ENCODE measurements around the gene HSF5. TPM values are rescaled to one million over a fixed set of nuclear protein-coding genes. Genes with fewer than 3 reads are reported as not detected.

HSF5 gene
- polyA plus RNA-seq, 1 experiment: not detected

GRCh38 chr17:58527949-58528348, 39.7 kb upstream of the HSF5 start:
- CTCF ChIA-PET: interaction anchor here (0.9 to 2.8 kb wide), 3 partner anchors 9 to 104 kb away, joined by 3 to 10 read pairs (median 5); no protein-coding TSS in a partner anchor
- POLR2A ChIA-PET: no interaction called here
- no peak for DNase-seq (ENCODE audit: low read depth, low spot score)
- H3K4me3 ChIP-seq (ENCODE audit: low read depth, low read length): no peak overlapping the region
- H3K27ac ChIP-seq (ENCODE audit: low read depth, low read length): no peak overlapping the region
- TF ChIP-seq, protein P1, sequence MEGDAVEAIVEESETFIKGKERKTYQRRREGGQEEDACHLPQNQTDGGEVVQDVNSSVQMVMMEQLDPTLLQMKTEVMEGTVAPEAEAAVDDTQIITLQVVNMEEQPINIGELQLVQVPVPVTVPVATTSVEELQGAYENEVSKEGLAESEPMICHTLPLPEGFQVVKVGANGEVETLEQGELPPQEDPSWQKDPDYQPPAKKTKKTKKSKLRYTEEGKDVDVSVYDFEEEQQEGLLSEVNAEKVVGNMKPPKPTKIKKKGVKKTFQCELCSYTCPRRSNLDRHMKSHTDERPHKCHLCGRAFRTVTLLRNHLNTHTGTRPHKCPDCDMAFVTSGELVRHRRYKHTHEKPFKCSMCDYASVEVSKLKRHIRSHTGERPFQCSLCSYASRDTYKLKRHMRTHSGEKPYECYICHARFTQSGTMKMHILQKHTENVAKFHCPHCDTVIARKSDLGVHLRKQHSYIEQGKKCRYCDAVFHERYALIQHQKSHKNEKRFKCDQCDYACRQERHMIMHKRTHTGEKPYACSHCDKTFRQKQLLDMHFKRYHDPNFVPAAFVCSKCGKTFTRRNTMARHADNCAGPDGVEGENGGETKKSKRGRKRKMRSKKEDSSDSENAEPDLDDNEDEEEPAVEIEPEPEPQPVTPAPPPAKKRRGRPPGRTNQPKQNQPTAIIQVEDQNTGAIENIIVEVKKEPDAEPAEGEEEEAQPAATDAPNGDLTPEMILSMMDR (IDR thresholded peaks at IDR 0.05; ENCODE audit: low read depth, low read length): no peak
- H3K9me3 ChIP-seq (ENCODE audit: control insufficient read depth, insufficient read depth, low read length): no peaks in the 10 kb centered on the region
- peaks cover 9% of the 10 kb centered on the region for H3K27me3 ChIP-seq (ENCODE audit: control insufficient read depth, insufficient read depth, low read length)

- no peaks in the 10 kb centered on the region for H3K9me3 ChIP-seq (ENCODE audit: control insufficient read depth, insufficient read depth, low read length)
- POLR2A ChIA-PET: no interaction called here
- TF ChIP-seq, protein P1 (IDR thresholded peaks at IDR 0.05; ENCODE audit: low read depth, low read length): peak; percentile 23; the same call in 1 of the 2 replicates
- peaks cover 4% of the 10 kb centered on the region for H3K27me3 ChIP-seq (ENCODE audit: control insufficient read depth, insufficient read depth, low read length)
- CTCF ChIA-PET: interaction anchor here (0.9 to 2.8 kb wide), 3 partner anchors 9 to 105 kb away, joined by 3 to 10 read pairs (median 5); no protein-coding TSS in a partner anchor
- no peak for DNase-seq (ENCODE audit: low read depth, low spot score)
- no peak overlapping the region for H3K27ac ChIP-seq (ENCODE audit: low read depth, low read length)
- H3K4me3 ChIP-seq (ENCODE audit: low read depth, low read length): no peak overlapping the region
Measured at GRCh38 chr17:58527306-58527705, 39.1 kb upstream of the HSF5 start.

GRCh38 chr17:58525239-58525638, 37.0 kb upstream of the HSF5 start:
- H3K9me3 ChIP-seq (ENCODE audit: control insufficient read depth, insufficient read depth, low read length): no peaks in the 10 kb centered on the region
- peak overlapping the region; percentile 70 for H3K27ac ChIP-seq (ENCODE audit: low read depth, low read length)
- ChIA-PET CTCF (interaction anchor here (1.6 kb wide), 1 partner anchor 107 kb away, joined by 3 read pairs; no protein-coding TSS in a partner anchor), POLR2A (interaction anchor here (1.0 to 2.5 kb wide), 2 partner anchors 11 to 106 kb away, joined by 4 to 18 read pairs; partner anchors contain the start of gene MTMR4)
- H3K27me3 ChIP-seq (ENCODE audit: control insufficient read depth, insufficient read depth, low read length): peaks cover 2% of the 10 kb centered on the region
- peak; percentile 55 for DNase-seq (ENCODE audit: low read depth, low spot score)
- TF ChIP-seq, protein P1 (IDR thresholded peaks at IDR 0.05; ENCODE audit: low read depth, low read length): no peak
- H3K4me3 ChIP-seq (ENCODE audit: low read depth, low read length): no peak overlapping the region

DNA sequence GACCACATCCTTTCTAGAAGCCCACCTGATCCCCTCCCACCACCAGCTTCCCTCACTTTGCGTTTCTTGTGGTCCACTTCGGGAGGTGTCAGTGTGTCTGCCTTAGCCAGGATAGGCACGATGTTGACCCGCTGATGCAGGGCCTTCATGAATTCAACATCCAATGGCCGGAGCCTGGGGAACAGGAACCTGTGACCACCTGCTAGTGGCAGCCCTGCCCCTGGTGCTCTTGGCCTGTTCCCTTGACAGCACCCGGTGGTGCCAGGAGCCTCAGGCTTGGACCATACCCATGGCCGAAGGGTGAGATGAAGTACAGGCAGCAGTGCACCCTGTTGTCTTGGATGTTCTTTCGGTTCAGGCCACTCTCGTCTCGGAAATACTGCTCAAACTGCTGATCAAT, 33.5 kb upstream of the HSF5 start:
- no peaks in the 10 kb centered on the region for H3K9me3 ChIP-seq (ENCODE audit: control insufficient read depth, insufficient read depth, low read length)
- no peak overlapping the region for H3K27ac ChIP-seq (ENCODE audit: low read depth, low read length)
- DNase-seq (ENCODE audit: low read depth, low spot score): no peak
- ChIA-PET POLR2A (no interaction called here), CTCF (no interaction called here)
- no peaks in the 10 kb centered on the region for H3K27me3 ChIP-seq (ENCODE audit: control insufficient read depth, insufficient read depth, low read length)
- no peak overlapping the region for H3K4me3 ChIP-seq (ENCODE audit: low read depth, low read length)
- TF ChIP-seq, protein P1 (IDR thresholded peaks at IDR 0.05; ENCODE audit: low read depth, low read length): no peak

GRCh38 chr17:58520843-58521430, 32.7 kb upstream of the HSF5 start:
- TF ChIP-seq, protein P1 (IDR thresholded peaks at IDR 0.05; ENCODE audit: low read depth, low read length): peak; percentile 50
- H3K27ac ChIP-seq (ENCODE audit: low read depth, low read length): no peak overlapping the region
- ChIA-PET CTCF (interaction anchor here (0.7 to 3.2 kb wide), 5 partner anchors 14 to 483 kb away, joined by 3 to 41 read pairs (median 3); no protein-coding TSS in a partner anchor), POLR2A (interaction anchor here (0.6 kb wide), 1 partner anchor 13 kb away, joined by 3 read pairs; no protein-coding TSS in a partner anchor)
- no peaks in the 10 kb centered on the region for H3K9me3 ChIP-seq (ENCODE audit: control insufficient read depth, insufficient read depth, low read length)
- DNase-seq (ENCODE audit: low read depth, low spot score): no peak
- no peaks in the 10 kb centered on the region for H3K27me3 ChIP-seq (ENCODE audit: control insufficient read depth, insufficient read depth, low read length)
- H3K4me3 ChIP-seq (ENCODE audit: low read depth, low read length): no peak overlapping the region
